Midbrain (tissue), 1 donor: Measurements from ENCODE around the gene MED23.

Source experiments
- DNase-seq: peaks from one replicate; lab custom pipeline; 2025; lab: John Stamatoyannopoulos, UW

The MED23 gene

GRCh38 chr6:131627724-131628682 lies at the start of gene MED23:
Gene MED23 (minus strand): TSS chr6:131628242. CDS start chr6:131628049, 193 bp downstream.
- peak; percentile 95 for DNase-seq

GRCh38 chr6:131673184-131673583 lies 45.1 kb upstream of the MED23 start:
- no peak for DNase-seq

GRCh38 chr6:131669891-131670290 lies 41.8 kb upstream of the MED23 start:
- DNase-seq: no peak

GRCh38 chr6:131663578-131664165 lies 35.6 kb upstream of the MED23 start:
- DNase-seq: no peak

GRCh38 chr6:131660195-131660594 lies 32.2 kb upstream of the MED23 start:
- no peak for DNase-seq

GRCh38 chr6:131658287-131658686 lies 30.2 kb upstream of the MED23 start:
- no peak for DNase-seq

GRCh38 chr6:131657630-131658111 lies 29.6 kb upstream of the MED23 start:
- no peak for DNase-seq

GRCh38 chr6:131657222-131657621 lies 29.2 kb upstream of the MED23 start:
- DNase-seq: no peak

GRCh38 chr6:131656667-131657066 lies 28.6 kb upstream of the MED23 start:
- DNase-seq: no peak

- DNase-seq: no peak
Observed at GRCh38 chr6:131655951-131656350, 27.9 kb upstream of the MED23 start.

- DNase-seq: no peak
Observed at GRCh38 chr6:131655387-131655786, 27.3 kb upstream of the MED23 start.

- no peak for DNase-seq
Observed at GRCh38 chr6:131654326-131654725, 26.3 kb upstream of the MED23 start.

- DNase-seq: no peak
Observed at GRCh38 chr6:131652472-131652871, 24.4 kb upstream of the MED23 start.

- DNase-seq: no peak
Observed at GRCh38 chr6:131651782-131652181, 23.7 kb upstream of the MED23 start.

- DNase-seq: no peak
Observed at GRCh38 chr6:131646249-131646670, 18.2 kb upstream of the MED23 start.

GRCh38 chr6:131645846-131646245 lies 17.8 kb upstream of the MED23 start:
- DNase-seq: no peak

GRCh38 chr6:131644921-131645320 lies 16.9 kb upstream of the MED23 start:
- no peak for DNase-seq

GRCh38 chr6:131643855-131644460 lies 15.9 kb upstream of the MED23 start:
- DNase-seq: no peak

- DNase-seq: peak; percentile 68
Observed at GRCh38 chr6:131642987-131643611, 15.1 kb upstream of the MED23 start.

GRCh38 chr6:131642565-131642964 lies 14.5 kb upstream of the MED23 start:
- DNase-seq: no peak

- DNase-seq: no peak
Observed at GRCh38 chr6:131641554-131641953, 13.5 kb upstream of the MED23 start.

GRCh38 chr6:131640576-131640975 lies 12.5 kb upstream of the MED23 start:
- DNase-seq: no peak
